HPDE6-E6E7 (cell line): ENCODE results near the gene MICAL3.

Source experiments
- DNase-seq: peaks from one replicate; pipeline ENCODE4 v3.0.0; 2011; ENCODE audit warnings: missing footprints; ENCODE audit errors: extremely low spot score

MICAL3 gene

DNA sequence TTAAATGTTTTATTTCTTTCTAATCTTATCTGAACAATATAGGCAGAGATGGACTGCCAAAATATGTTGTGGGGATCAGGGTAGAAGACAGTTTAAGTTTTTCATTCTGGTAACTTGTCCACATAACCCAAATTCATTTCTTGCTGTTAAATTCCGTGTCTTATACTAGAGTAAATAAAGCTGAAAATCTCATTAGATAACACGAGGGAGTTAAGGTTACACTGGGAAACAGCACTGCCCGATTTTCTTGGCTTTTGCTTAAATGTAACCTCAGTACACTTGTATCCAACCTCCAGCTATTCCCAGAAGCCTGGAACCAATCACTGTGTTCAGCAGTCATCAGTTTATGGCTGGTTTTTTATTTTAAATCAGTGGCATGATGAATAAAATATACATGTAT, 48.2 kb downstream of the MICAL3 start:
- no peak for DNase-seq

DNA sequence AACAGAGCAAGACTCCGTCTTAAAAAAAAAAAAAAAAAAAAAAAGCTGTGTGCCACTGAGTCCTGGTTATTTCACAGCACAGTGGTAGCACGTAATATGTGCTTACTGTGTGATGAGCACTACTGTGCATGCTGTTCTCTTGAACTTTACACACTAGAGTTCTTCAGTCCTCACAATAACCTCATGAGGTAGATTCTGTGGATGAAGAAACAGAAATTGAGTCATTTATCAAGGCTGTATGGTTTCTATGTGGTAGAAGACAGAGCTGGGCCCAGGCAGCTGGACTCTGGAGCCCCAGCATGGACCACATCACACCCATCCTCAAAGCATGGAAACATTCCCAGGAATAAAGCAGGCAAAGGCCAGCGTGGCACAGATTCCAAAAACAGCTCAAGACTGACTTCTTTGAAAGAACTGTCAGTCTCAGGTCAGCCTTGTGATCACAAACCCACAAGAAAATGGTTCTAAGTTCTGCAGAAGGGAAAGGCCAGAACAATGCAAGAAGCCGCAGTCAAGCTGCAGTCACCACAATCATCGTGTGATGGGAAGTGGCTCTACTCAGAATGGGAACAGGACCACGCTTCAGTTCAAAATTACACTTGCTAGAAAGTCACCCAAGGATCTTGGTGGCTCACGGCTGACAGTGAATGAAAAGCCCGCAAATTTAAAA, 49.5 kb downstream of the MICAL3 start:
- DNase-seq: no peak

- DNase-seq: no peak
Observed at GRCh38 chr22:17974087-17974486, 50.3 kb downstream of the MICAL3 start.

- no peak for DNase-seq
Observed at GRCh38 chr22:17973217-17973616, 51.1 kb downstream of the MICAL3 start.

DNA sequence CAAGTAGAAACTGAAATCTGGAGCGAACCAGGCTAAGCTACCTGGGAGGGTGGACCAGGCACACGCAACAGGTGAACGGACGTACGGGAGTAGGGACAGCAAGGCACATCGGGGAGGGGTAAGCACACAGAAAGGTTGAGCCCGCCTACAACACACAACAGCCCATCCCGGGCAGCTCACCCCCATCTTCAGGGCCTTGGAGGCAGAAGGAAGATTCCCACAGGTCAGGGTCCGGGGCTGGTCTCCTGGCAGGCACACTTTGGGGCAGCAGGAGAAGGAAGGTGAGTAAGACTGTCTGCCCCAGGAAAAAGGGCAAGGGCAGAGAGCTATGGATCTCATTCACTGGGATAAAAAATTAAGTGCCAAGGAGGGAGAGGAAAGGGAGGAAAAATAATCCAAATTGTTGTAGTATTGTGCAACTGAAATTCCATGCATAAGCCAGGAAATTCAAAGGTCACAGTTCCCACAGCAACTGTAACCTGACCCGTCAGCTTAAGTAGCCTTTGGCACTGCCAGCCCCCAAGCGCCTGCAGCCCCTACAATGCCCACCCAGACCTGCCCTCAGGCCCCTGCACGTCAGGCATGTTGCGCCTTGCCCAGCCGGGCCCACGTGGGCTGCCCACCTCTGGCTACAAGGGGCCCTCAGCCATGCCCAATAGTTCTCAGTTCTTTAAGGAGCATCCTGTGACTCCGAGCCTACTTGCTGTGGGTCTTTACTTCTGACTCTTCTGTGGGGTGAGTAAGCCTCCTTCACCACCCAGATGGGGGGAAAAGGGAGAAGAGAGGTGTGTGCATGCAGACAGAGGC, 51.8 kb downstream of the MICAL3 start:
- no peak for DNase-seq

- DNase-seq: no peak
Observed at GRCh38 chr22:17971711-17972110, 52.6 kb downstream of the MICAL3 start.

GRCh38 chr22:17970201-17970708, 54.1 kb downstream of the MICAL3 start:
- DNase-seq: no peak

DNA sequence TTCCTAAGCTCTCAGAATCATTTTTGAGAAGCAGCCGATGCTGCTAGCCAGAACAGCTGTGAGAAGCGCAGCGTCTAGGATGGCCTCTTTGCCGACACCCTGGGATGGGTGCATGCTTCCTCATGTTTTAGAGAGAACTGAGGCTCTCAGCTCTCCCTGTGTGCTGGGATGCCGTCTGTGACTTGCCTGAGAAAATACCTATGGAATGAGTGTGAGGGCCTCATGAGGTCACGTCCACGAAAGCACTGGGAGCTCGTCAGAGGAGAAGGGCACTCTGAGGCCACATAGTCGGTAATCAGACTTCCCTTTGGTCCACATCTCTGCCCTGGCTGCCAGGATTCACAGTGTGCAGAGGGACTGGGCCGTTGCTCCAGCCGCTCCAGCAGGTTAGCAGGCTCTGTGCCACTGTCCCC, 54.7 kb downstream of the MICAL3 start:
- no peak for DNase-seq

DNA sequence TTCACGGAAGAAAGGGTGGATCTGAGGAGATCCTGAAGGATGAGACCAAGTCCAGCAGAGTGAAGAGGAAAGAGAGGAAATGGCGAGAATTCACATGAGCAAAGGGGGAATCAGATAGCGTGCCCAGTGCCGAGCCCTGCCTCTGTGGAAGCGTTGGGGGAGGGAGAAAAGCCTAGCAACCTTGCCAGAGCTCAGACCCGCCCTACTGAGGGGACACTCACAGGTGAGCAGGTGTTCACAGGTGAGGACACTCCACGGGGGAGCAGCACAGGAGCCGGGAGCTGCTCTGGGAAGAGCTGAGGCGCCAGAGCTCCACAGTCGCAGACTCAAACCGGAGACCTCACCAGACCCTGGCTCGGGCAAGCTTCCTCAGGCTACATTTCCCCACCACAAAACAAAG, 56.2 kb downstream of the MICAL3 start:
- DNase-seq: no peak

- no peak for DNase-seq
Observed at GRCh38 chr22:17966403-17966717, 58.0 kb downstream of the MICAL3 start.

DNA sequence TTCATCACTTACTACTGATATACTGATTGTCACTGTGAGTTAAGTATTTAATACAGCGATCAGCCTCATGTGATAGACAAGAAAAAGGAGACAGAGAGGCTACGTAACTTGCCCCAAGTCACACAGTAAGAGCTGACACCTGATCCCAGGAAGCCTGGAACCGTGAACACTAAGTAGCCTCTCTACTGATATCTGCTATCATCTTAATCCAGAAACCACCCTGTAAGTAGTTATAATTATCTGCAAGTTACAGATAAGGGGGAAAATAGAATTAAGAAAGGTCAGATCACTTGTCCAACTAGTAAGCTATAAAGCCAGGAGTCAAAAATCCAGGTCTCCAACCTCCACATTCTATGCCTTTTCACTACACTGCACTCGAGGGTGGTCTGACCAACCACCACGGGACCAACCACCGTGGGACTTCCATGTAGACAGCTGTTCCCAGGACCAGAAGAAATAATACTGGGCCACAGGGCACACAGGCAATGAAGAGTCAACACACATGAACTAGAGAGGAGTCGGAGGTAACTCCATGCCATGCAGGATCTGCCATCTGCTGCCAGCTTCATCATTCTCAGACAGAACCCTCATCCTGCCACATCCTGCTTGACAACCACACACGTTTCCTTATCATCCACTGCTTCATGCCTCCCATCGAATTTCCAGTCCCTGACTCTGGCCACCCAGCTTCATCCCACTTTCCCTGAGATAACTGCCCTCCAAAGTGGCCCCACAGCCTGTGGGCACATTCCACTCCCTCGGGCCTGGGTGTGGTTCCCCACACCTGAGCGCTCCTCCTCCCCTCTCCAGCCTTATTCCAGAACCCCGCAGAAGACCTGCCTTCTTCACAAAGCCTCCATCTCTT, 58.6 kb downstream of the MICAL3 start:
- no peak for DNase-seq

DNA sequence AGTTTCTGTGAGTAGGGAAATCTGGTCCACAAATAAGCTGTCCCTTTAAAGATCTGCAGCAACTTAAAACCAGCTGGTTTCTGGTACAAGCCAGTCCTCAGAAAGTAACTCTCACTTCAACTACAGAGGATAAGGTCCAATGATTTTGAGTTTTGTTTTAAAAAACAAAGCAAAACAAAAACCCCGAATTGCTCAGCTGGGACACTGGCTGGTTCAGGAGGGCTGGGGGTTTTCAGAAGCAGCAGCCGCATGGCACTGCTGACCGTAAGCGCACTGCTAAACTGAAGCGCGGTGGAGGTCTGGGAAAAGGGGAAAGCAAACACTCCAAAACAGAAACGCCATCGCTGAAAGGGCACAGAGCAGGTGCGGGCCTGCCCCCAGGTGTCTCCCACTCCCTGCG, 59.7 kb downstream of the MICAL3 start:
- no peak for DNase-seq

GRCh38 chr22:17964156-17964555, 60.2 kb downstream of the MICAL3 start:
- no peak for DNase-seq

GRCh38 chr22:17963015-17963414, 61.3 kb downstream of the MICAL3 start:
- no peak for DNase-seq

DNA sequence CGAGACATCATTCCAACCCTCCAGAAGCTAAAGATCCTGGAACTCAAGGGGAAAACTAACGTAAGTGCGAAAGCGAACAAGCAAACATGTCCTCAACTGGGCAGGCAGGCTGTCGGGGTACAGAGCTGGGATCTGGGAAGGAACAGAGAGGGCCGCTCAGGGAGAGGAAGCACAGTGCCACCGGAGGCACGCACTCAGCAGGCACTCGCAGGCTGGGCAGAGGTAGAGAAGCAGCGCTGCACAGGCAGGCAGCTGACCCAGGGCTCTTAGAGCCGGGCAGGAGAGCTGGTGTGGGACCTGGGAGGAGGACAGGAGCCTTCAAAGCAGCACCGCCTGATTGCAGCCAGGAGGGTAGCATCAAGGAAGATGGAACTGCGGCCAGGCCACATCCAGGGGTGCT, 62.2 kb downstream of the MICAL3 start:
- no peak for DNase-seq

DNA sequence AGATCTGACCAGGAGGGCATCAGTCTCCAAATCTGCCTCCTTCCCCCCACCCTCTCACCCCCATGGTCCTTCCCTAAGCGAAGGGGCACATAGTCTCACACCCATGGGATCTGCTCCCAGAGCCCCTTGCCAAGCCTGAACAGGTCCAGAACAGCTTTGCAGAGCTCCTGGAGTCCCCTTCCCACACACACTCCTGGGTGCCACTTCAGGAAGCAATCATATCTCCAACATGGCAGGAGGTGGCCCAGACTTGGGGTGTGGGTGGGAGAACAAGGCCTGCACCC, 63.0 kb downstream of the MICAL3 start:
- no peak for DNase-seq

DNA sequence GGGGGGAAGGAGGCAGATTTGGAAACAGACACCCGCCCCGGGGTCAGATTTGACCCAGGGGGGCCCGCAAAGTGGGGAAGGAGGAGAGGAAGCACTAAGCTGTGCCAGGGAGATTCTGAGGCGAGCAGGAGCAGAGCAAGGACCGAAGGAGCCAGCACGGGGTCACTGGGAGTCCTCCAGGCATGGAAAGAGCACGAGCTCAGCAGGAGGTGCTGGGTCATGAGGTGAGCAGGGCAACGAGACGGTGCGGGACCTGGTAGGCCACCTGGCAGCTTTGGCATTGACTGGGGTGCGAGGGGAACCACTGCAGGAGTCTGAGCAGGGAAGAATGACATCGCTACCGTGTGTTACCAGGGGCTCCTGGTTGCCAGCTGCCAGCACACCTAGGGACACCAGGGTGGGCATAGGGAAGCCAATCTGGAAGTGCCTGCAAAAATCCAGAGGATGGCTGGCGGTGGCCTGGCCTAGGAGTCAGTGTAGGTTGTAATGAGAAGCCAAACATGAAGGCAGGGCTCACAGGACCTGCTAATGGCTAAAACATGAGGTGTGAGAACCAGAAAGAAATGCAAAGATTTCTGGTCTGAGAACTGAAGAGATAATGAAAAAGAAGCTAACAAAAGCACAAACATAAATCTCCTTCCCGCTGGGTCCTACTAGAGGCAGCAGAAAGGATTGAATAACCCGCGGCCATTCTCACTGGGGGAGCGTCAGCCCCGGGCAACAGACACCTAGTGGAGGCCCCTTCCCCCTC, 63.5 kb downstream of the MICAL3 start:
- no peak for DNase-seq

DNA sequence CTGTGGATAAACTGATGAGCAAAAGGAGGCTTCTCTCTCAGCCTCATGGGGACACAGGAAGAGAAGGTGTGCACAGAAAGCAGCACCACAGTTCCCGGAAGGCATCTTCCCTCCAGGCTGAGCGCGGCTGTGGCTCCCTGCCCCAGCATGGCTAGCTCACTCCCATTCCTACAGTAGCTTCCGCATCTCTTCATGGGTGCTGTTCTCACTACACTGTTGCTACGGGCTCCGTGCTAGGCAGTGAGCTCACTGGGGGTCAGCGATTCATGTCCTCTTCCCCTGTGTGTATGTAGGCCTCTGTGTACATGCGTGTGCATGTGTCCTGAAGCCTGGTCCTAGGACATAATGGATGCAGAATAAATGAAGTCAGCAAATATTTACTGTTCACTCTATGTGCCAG, 64.3 kb downstream of the MICAL3 start:
- DNase-seq: no peak

DNA sequence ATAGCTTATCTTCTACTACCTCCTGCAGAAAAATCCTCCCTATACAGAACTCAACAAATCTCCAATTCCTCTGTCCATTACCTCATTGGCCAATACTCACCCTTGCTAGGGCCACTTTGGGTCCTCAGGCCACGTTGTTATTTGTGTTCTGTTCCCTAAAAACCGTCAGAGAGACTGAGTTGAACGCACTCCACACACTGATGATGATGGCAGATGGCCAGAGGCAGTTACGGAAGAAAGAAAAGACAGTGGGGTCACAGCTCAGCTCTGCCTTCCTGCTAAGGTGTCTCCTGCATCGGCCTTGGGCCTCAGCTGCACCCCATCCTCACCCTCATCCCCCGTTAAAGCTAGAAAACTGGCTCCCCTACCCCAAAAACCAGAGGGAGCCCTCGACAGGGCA, 66.2 kb downstream of the MICAL3 start:
- no peak for DNase-seq

DNA sequence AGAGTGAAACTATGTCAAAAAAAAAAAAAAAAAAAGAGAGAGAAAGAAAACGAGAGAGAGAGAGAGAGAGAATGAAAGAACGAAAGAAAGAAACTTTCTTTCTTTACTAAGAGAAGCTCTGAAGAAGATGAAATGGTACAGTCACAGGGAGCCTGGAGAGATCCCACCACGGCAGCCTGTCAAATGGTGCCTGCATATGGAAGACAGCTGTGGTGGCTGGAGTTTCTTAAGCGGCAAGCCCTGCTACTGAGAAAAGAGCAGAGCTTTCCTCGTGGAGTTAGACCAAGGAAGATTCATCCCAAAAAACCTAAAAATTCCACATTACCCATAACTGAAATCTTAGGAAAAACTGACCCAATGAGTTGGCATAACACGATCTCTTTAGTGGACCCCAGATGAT, 66.7 kb downstream of the MICAL3 start:
- DNase-seq: no peak

- DNase-seq: no peak
Observed at GRCh38 chr22:17957204-17957603, 67.2 kb downstream of the MICAL3 start.

- DNase-seq: no peak
Observed at GRCh38 chr22:17956630-17957029, 67.7 kb downstream of the MICAL3 start.
